HuH-7.5 (cell line): ENCODE results near the gene LYPD6.
A peak's percentile ranks its signal among the peaks of the same experiment; 100 is the strongest.

Source experiments
- DNase-seq: peaks from one replicate; pipeline ENCODE4 v3.0.0; 2011; ENCODE audit warnings: low spot score

Gene LYPD6

DNA sequence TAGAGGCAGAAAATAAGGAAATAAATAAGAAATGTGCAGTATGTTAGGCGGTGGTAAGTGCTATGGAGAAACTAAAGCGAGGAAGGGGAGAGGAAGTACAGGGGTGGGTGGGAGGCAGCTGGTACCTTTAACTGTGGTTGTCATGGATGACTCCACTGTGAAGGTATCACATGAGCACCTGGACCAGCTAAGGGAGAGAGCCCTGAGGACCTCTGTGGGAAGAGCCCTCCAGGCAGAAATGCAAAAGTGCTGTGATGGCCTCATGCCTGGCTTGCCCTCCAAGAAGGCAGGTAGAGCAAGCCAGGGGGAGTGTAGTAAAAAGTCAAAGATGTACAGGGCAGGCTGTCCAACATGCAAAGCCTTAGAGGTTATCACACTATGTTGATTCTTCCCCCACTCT is 17.9 kb downstream of the LYPD6 start:
- DNase-seq: no peak

DNA sequence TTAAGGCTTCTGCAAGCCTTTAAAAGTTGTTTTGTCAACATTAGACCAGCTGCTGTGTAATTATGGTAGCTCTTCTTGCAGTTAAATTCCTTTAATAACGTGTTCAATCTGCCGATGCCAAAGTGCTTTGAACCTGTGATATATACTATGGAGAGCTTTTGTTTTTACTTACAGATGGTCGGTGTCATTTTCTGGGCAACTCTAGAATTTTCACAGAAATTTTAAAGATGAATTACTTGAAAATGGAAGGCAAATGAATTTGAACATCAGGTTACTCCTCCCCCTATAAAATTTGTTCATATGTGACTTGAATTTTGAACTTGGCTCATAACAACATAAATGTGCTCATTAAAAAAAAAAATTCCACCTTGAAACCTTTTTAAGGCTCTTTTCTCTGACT is 23.0 kb downstream of the LYPD6 start:
- no peak for DNase-seq

DNA sequence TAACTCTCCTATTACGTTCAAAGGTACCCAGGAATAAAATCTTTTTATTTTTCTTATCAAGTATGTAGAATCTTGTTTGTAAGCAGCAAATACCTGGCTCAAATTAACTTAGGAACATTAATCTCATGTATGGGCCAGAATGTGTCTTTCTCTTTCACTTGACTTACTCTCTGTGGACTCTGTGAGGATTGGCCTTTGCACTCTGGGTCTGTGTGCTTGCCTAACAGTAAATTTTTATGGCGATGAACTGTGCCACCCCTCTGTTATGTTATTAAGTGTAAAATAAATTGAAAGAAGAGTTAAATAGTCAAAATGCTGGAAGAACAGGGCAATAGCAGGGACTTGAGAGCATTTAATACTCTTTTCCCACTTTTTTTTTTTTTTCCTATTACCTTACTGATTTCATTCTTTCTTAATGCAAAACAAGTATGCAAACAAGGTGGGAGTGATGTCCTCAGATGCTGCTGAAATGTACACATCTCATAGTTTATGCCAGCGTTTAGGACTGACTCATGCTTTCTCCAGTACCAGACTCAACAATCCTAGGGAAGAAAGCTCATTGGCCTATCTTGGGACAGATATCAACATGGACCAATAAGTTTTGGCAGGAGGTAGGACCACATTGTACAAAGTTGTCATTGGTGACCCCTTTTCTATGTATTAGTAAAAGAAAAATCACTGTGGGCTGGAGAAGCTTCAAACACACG is 25.5 kb downstream of the LYPD6 start:
- DNase-seq: no peak

DNA sequence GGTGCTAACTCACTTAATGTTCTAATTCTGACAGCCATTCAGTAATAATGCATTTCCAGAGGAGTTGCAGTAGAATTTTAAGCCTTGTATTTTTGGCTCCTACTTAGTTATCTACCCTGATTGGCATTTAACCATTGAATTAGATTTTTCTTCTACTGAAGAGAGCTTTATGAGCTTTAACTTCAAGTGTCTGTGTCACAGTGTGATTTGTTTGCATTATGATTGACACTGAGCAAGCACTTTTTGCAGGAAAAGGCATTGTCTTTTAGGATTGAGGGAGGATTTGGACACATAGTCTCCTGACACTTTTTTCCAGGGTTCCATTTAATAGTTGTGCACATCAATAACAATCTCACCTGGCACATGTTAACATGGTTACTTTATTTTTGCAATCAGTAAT is 26.7 kb downstream of the LYPD6 start:
- DNase-seq: no peak

DNA sequence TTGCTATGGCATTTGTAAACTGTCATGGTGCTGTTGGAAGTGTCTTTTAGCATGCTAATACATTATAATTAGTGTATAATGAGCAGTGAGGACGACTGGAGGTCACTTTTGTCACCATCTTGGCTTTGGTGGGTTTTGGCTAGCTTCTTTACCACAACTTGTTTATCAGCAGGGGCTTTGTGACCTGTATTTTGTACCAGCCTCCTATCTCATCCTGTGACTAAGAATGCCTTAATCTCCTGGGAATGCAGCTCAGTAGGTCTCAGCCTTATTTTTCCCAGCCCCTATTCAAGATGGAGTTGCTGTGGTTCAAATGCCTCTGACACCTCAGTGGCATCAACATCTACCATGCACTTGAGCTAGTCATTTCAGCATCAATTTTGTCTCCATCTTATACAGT is 29.7 kb downstream of the LYPD6 start:
- DNase-seq: no peak

DNA sequence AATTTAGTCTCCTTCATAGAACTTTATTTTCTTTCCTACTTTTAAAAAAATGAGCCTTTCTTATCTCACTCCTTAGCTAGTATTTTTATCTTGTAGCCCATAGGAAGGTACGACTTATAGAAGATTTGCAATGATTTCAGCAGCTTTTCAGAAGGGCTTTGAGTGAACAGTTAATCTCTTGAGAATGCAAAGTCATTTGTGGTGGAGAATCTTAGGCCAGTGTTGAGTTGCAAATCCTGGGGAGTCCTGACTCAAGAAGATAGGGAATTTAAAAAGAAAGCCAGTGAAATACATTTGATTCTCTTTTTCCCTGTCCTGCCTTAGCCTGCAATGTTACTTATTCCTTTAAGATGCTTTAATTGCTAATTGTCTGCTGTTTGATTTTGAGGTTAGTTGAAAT is 33.6 kb downstream of the LYPD6 start:
- no peak for DNase-seq

DNA sequence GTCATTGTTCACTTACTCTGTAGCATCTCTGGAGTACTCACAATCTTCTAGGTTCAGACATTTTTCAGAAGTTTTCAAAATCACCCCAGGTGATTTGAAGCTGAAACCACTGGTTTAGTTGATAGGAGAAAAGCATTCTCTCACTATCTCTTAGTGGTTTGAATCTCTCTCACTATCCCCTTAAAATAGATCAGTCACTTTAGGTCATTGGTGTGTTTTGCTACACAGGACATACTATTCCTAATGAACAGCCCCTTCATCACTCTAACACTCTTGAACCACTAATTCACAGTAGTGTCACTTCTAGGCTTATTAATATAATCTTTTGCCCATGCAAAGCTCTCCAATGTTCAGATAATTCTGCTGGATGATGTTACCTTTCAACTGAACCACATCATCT is 34.5 kb downstream of the LYPD6 start:
- DNase-seq: no peak

DNA sequence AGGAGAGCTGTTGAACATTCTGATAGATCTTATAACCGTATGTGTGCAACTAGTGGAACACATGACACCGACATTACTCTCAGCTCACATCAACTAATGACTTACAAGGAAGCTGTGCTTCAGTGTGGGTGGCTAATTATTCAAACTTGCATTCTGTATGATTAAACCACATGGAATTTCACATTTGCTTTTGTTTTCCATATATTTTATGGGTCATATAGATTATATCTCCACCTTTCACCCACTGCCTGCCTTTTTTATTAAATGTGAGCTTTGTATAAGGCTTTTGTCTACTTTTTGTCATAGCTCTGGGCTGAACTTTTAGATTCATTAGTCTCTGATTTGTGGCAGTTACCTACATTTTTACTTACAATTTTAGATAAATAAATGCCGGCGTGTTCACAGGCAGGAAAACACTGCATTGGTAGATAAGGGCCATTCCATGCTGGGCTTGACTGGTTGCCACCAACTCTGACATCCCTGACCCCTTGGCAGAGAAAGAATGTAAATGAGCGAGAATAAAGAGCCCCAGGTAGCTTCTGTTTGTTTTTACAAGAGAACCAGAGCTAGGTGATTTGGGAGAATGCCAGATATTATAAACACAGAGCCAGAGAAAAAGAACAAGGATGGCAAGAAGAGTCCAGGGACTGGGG is 35.7 kb downstream of the LYPD6 start:
- DNase-seq: no peak

DNA sequence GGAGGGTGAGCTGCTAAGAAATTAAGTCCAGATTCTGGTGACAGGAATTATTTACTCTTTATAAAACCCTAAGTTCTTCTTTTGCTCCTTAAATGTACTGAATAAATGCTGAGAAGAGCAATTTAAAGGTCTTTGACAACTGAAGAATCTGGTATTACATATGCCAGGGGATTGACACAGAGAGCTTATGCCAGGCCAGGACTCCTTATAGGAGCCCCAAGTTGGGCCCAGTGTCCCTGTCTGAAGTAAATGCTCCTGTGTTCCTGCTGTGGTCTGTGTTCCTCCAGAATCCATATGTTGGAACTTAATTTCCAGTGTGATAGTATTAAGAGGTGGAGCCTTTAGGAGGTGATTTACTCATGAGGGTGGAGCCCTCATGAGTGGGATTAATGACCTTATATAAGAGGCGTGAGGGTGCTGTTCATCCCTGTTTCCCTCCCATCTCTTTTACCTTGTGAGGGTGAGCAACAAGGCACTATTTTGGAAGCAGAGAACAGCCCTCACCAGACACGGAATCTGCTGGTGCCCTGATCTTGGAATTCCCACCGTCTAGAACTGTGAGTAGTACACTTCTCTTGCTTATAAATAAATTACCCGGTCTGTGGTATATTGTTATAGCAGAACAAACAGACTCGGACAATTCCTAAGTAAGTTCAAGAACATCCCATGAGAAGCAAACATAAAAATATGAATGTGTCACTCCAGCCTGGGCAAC is 39.8 kb downstream of the LYPD6 start:
- no peak for DNase-seq

DNA sequence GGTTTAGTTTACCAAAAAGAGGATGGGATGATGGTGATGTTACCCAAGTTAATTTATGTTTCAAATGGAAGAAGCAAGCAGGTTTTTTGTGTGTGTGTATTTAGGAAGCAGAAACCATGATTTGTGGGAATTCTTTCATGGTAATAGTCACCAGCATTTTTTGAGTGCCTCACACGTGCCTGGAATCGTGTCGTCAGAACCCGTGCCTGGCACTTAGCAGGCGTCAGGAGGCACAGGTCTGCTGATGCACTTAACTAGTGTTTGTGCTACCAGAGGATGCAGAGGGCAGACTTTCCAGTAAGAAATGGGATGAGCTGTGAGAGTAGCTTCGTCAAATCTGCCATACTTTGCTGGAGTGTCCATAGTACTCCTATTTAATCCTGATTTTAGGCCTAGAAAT is 41.1 kb downstream of the LYPD6 start:
- DNase-seq: no peak

DNA sequence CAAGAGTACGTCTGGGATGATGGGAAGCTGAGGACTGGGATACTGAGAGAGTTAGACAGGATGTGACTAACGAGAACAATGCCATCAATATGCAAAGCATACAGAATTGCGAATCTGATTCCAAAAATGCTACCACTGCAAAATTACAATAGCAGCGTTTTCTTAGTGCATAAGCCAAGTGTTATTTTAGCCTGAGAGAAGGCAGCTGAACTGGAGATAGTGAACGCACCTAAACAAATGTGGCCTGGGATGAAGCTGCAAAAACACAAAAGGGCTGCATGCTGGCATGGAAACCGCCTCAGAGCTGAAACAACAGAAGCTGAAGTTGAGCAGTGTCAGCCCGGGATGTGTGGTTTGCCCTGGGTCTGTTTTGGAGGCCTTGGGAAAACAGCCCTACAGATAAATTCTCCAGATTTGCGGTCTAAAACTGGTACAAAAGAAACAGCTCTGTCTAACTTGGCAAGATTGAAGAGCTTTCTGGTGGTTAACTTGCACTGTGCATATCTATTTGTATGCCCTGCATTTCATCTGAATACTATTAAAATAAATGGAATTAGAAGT is 45.5 kb downstream of the LYPD6 start:
- no peak for DNase-seq

DNA sequence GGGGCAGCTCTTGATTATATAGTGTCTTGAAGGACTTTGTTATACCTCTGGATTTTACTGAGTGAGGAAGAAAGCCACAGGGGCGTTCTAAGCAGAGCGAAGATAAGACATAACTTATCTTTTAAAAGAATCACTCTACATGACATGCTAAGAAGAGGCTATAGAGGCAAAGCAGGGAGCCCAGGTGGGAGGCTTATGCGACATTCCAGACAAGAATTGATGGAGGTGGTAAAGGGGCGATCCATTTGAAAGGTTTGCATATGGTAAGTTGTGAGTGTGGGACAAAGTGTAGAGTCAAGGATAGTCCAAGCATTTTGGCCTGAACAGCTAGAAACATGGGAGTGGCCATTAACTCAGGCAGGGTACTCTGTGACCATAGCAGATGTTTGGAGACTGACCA is 49.8 kb downstream of the LYPD6 start:
- no peak for DNase-seq

DNA sequence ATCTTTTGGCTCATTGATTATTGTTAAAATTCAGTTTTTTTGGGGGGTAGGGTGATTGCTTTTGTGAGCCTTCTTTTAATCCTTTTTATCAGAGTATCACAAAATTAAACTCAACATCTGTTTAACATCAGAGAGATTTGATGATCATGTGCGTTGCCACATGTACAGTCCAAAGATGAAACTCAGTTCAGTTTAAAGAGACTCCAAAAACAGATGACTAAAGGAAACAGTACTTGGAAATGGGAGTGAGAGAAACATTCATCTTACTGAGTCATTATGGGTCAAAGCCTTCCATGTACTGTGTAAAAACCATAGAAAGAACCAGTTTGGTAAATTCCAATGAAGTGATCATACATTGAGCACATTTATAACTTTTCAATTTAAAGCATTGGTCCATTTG is 53.0 kb downstream of the LYPD6 start:
- DNase-seq: no peak

DNA sequence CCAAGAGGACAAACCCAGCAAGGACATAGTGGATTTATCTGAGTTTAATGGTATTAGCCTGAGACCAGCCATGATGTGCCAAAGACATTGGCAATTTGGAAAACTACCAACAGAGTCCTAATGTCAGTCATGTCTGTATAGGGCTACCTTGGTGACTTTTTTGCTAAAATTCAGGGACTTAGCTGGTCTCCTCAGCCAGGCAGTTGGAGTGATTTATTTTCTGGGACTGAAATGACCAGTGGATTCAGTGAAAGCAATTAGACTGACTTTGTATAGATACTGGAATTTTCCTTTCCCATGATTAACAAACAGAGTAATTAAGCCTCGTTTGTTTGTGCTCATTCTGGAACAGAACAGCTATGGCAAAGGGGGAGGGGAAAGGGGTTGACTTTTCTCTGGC is 55.0 kb downstream of the LYPD6 start:
- DNase-seq: no peak

DNA sequence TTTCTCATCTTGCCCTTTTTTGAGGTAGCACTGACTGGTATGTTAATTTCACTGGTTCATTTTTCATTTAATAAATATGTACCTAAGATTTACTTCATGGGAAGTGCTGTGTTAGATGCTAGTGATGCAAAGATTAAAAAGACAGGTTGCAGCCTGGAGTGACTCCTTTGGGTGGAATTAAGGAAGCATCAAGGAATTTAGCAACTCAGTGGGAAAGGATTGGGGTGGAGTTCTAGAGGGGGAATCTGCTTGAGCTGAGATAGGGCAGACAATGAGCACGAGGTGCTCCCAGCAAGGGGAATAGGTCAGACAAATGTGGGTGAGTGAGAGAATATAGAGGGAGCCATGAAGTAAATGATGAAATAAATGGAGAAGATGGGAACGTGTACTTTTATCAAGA is 57.0 kb downstream of the LYPD6 start:
- DNase-seq: no peak

DNA sequence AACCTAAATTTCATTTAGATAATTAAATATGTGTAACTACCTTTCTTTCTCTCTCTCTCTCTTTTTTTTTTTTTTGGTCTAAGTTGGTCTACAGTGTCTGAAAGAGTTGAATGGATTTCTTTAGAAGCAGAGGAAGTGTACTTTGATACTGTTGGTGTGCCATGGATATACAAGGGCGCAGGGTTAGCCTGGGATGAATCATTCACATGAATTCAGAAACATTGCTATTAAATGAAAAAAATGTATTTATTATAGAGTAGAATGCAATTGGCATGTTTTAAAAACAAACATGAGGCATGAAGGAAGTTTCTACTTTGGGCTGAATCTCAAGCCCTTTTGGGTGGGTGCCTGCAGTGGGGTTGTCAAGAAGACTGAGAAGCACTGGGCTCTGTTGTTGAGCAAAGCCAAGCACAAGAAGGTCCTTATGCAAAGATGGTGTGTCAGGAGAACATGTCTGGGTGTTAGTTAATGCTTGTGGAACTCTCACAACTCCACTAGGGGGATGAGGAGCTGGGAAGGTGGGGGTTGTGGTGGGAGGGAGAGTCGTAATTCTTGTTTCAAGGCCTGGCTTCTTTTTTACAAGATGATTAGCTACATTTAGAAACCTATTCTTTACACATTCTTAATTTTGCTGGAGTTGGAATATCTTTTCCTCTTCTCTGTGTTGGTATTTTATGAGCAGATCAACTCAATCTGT is 57.9 kb downstream of the LYPD6 start:
- DNase-seq: peak; percentile 26

DNA sequence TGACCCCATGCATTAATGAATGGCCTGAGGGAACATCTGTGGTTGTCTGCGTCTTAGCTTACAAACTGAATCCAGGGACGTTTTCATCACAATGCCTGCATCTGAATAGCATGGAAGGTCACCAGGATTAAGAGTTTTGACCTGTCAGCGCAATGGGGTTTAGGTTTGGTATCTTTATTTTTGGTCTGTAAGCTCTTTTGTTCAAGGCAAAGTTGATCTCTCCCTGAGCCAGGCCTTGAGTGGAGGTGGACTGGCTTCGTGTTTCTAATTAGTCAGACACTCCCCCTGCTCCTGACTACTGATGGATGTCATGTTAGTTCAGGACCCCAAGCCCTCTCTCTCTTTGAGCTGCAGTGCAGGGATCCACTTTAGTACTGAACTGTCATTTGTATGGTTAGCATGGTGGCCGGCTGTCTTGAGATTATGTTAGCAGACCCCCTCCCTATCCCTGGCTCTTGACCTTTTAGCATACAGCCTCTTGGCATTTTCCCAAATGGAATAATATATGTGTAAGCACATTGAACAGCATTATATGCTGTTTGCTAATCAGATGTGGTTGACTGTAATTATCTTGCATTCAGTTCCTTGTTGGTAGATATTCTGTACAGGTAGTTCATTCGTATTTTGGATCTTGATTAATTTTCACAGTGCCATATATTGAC is 59.2 kb downstream of the LYPD6 start:
- no peak for DNase-seq

DNA sequence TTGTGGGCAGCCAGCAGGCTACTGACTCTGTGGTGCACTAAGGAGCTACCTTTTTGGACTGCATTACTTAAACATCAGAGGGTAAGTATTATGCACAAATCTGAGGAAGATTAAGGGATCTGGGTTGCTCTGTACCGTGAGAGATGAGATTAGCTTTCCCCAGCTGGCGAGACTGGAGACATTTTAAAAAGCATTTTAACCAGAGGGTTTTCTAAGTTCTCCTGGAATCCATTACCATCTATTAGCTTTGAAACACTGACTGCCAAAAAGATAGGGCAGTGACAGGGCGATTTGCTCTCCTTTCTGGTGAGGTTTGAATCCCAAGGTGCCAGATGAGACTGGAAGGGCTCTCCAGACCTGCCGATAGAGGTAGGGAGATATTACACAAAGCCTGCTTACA is 63.2 kb downstream of the LYPD6 start:
- no peak for DNase-seq

DNA sequence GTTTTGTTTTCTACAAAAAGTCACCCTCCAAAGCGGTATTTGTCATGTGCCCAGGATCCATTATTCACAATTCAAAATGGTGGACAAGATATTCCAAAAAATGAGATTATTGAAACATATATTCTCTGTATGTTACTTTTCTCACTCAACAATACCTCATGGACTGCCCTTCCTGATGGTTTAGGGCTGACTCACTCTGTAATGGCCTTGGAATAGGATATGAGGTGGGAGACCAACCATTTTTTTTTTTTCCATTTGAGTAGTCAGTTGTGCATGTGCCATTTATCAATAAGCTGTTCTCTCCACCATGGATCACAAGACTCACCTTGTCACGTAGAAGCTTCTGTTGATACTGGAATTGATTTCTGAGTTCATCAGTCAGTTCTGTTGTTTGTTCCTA is 64.5 kb downstream of the LYPD6 start:
- no peak for DNase-seq

DNA sequence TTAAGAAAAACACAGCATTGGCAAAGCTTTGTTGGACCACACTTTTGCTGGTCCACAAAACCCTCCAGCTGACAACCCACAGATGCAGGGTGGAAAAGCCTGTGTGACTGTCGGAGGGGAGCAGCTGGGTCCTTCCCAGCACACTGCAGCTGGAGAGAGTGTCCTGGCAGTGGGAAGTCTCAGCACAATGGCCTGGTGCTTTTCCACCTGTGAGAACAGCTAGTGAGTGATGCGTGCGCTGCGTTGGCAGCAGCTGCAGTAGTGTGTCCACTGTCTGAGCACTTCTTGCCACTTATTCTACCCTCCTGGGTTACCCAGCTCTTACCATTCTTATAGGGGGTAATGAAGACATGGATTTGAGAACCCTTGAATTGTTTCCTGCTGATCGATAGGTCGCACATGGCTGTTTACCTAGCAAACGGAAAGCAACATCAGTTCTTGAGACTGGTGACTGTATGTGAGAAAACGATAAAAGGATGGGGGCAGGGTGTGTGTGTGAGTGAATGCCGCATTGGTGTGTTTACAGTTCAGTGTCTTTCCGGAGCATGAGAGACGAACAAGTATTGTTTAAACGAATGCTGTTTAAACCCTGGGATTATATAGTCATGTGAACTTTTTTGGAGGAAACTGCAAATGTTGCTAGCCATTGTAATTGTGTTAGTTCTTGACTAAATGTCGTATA is 69.7 kb downstream of the LYPD6 start:
- no peak for DNase-seq

DNA sequence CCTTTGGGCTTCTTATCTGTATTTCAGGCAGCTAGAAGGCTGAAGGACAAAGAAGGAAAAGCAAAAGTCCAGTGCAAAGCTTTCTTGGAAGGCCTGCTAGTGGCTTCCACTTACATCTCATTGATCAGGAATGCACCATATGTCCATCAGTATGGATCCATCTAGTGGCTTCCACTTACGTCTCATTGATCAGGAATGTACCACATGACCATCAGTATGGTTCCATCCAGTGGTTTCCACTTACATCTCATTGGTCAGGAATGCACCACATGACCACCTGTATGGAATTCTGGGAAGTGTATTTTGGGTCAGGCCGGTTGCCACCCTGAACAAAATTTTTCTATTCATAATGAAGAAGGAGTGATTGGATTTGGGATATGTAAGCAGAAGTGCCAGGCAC is 70.6 kb downstream of the LYPD6 start:
- no peak for DNase-seq
